Stimulated activated CD4-positive, alpha-beta T cell treated with anti-CD3 and anti-CD28 coated beads, Interleukin-15, amount 100 ng/mL, for 1 hour (primary cell): Measurements from ENCODE around the gene JMJD1C.

Experiments
- DNase-seq, 2 donors: peaks; one replicate each; pipeline ENCODE4 v3.0.0-alpha.2; 2020; ENCODE audit warnings: low read depth in 1 of 2, low spot score in 1 of 2

The JMJD1C gene

GRCh38 chr10:63438506-63439498 is 27.0 kb downstream of the JMJD1C start:
- DNase-seq, result no peak

- no peak for DNase-seq
Observed at GRCh38 chr10:63437116-63437949, 28.4 kb downstream of the JMJD1C start.

- no peak for DNase-seq
Observed at GRCh38 chr10:63436225-63436624, 29.6 kb downstream of the JMJD1C start.

- no peak for DNase-seq
Observed at GRCh38 chr10:63434866-63435854, 30.6 kb downstream of the JMJD1C start.

- DNase-seq, result no peak
Observed at GRCh38 chr10:63431962-63432797, 33.6 kb downstream of the JMJD1C start.

GRCh38 chr10:63430999-63431356 is 34.8 kb downstream of the JMJD1C start:
- no peak for DNase-seq

GRCh38 chr10:63430091-63430998 is 35.4 kb downstream of the JMJD1C start:
- no peak for DNase-seq

GRCh38 chr10:63429281-63429680 is 36.5 kb downstream of the JMJD1C start:
- DNase-seq, result no peak

GRCh38 chr10:63427013-63427412 is 38.8 kb downstream of the JMJD1C start:
- no peak for DNase-seq

- no peak for DNase-seq
Observed at GRCh38 chr10:63425512-63425911, 40.3 kb downstream of the JMJD1C start.

- no peak for DNase-seq
Observed at GRCh38 chr10:63424576-63424975, 41.2 kb downstream of the JMJD1C start.

- DNase-seq, result no peak
Observed at GRCh38 chr10:63423494-63423893, 42.3 kb downstream of the JMJD1C start.

- DNase-seq, result no peak
Observed at GRCh38 chr10:63421591-63421990, 44.2 kb downstream of the JMJD1C start.

GRCh38 chr10:63416376-63416775 is 49.4 kb downstream of the JMJD1C start:
- no peak for DNase-seq

GRCh38 chr10:63415640-63416244 is 50.0 kb downstream of the JMJD1C start:
- no peak for DNase-seq

- DNase-seq, result no peak
Observed at GRCh38 chr10:63414481-63415260, 51.1 kb downstream of the JMJD1C start.

- no peak for DNase-seq
Observed at GRCh38 chr10:63413429-63413828, 52.3 kb downstream of the JMJD1C start.

GRCh38 chr10:63412304-63412703 is 53.5 kb downstream of the JMJD1C start:
- DNase-seq, result no peak
